Prostate gland (tissue), 2 donors: ENCODE measurements around the gene KIAA1671.

Source experiments
- CTCF ChIP-seq, 4 experiments: fragments of 200-600 bp in 2 of 4; fragments of 450-650 bp in 2 of 4; sonication (generic) in 2 of 4; IDR thresholded peaks; 1 replicate in 3 of 4; 2 replicates in 1 of 4; pipeline ENCODE4 v1.5.1; 2016 to 2019; ENCODE audit warnings: antibody characterized with exemption in 4 of 4, mild to moderate bottlenecking in 2 of 4, moderate library complexity in 2 of 4
- POLR2A ChIP-seq: fragments of 450-650 bp; IDR thresholded peaks from one replicate; pipeline ENCODE4 v1.6.1; 2016; ENCODE audit warnings: antibody characterized with exemption, mild to moderate bottlenecking

GRCh38 chr22:24964441-24964840 lies 11.9 kb downstream of the KIAA1671 start:
- TF ChIP-seq CTCF (IDR thresholded peaks at IDR 0.05) (no peak), POLR2A (no peak)
